Rectal smooth muscle tissue (tissue), 1 donor: ENCODE data around the gene EFCAB12.

ENCODE experiments used
- H3K27ac ChIP-seq: one replicate; pipeline ENCODE4 v1.7.0; 2013; ENCODE audit warnings: low read depth, low read length, inconsistent platforms
- H3K27me3 ChIP-seq: one replicate; pipeline ENCODE4 v1.7.0; 2013; ENCODE audit warnings: low read length; ENCODE audit not compliant: control insufficient read depth, insufficient read depth
- H3K36me3 ChIP-seq: one replicate; pipeline ENCODE4 v1.7.0; 2013; ENCODE audit warnings: low read length; ENCODE audit not compliant: control insufficient read depth, insufficient read depth
- H3K4me1 ChIP-seq: one replicate; pipeline ENCODE4 v1.7.0; 2013; ENCODE audit warnings: low read length; ENCODE audit not compliant: control insufficient read depth, insufficient read depth
- H3K4me3 ChIP-seq: one replicate; pipeline ENCODE4 v1.7.0; 2013; ENCODE audit warnings: low read length
- H3K9ac ChIP-seq: one replicate; pipeline ENCODE4 v1.7.0; 2013; ENCODE audit warnings: low read length

Gene EFCAB12

GRCh38 chr3:129441215-129441614, 12.8 kb upstream of the EFCAB12 start:
- no peaks in the 10 kb centered on the region for H3K36me3 ChIP-seq
- H3K27ac ChIP-seq = peak overlapping the region; percentile 89
- no peaks in the 10 kb centered on the region for H3K27me3 ChIP-seq
- H3K9ac ChIP-seq = peak overlapping the region; percentile 25
- peak overlapping the region; percentile 79 for H3K4me3 ChIP-seq
- H3K4me1 ChIP-seq = peaks cover 8% of the 10 kb centered on the region

GRCh38 chr3:129440618-129441190, 12.3 kb upstream of the EFCAB12 start:
- peak overlapping the region; percentile 60 for H3K9ac ChIP-seq
- H3K4me3 ChIP-seq = peak overlapping the region; percentile 79
- peaks cover 8% of the 10 kb centered on the region for H3K4me1 ChIP-seq
- no peaks in the 10 kb centered on the region for H3K27me3 ChIP-seq
- peaks cover 4% of the 10 kb centered on the region for H3K36me3 ChIP-seq
- peak overlapping the region; percentile 89 for H3K27ac ChIP-seq

GRCh38 chr3:129439817-129440617, 11.6 kb upstream of the EFCAB12 start, which contains the start of the genes IFT122 and MBD4:
IFT122 (plus strand) TSS chr3:129440224; CDS start chr3:129440331, 107 bp downstream.
MBD4 (minus strand) TSS chr3:129439948; CDS start chr3:129439833, 115 bp downstream.
- peak within 1 kb of the TSS; percentile 87 for H3K4me3 ChIP-seq
- H3K4me1 ChIP-seq = peaks cover 8% of the 10 kb centered on the region
- H3K27me3 ChIP-seq = no peaks in the 10 kb centered on the region

GRCh38 chr3:129439226-129439816, 10.9 kb upstream of the EFCAB12 start:
- Histone ChIP-seq H3K36me3 (peaks cover 4% of the 10 kb centered on the region), H3K9ac (peak overlapping the region; percentile 92), H3K4me1 (peaks cover 8% of the 10 kb centered on the region), H3K27ac (peak overlapping the region; percentile 77), H3K27me3 (no peaks in the 10 kb centered on the region), H3K4me3 (peak overlapping the region; percentile 87)

More at GRCh38 chr3:129439817-129440617, 11.6 kb upstream of the EFCAB12 start, which contains the start of the genes IFT122 and MBD4:
- Histone ChIP-seq H3K9ac (peak within 1 kb of the TSS; percentile 92), H3K36me3 (peaks cover 4% of the 10 kb centered on the region), H3K27ac (peak within 1 kb of the TSS; percentile 89)

GRCh38 chr3:129435367-129435766, 6.9 kb upstream of the EFCAB12 start:
- Histone ChIP-seq H3K9ac (peak overlapping the region; percentile 6), H3K27me3 (no peaks in the 10 kb centered on the region), H3K4me3 (no peak overlapping the region), H3K4me1 (no peaks in the 10 kb centered on the region), H3K36me3 (peaks cover 31% of the 10 kb centered on the region), H3K27ac (no peak overlapping the region)

- no peak overlapping the region for H3K9ac ChIP-seq
- H3K27me3 ChIP-seq = no peaks in the 10 kb centered on the region
- H3K4me1 ChIP-seq = peaks cover 1% of the 10 kb centered on the region
- H3K27ac ChIP-seq = no peak overlapping the region
- H3K4me3 ChIP-seq = no peak overlapping the region
- peaks cover 31% of the 10 kb centered on the region for H3K36me3 ChIP-seq
Observed at GRCh38 chr3:129434140-129434539, 5.7 kb upstream of the EFCAB12 start.

- H3K27me3 ChIP-seq = no peaks in the 10 kb centered on the region
- H3K27ac ChIP-seq = no peak overlapping the region
- H3K4me3 ChIP-seq = no peak overlapping the region
- peaks cover 31% of the 10 kb centered on the region for H3K36me3 ChIP-seq
- peaks cover 7% of the 10 kb centered on the region for H3K4me1 ChIP-seq
- H3K9ac ChIP-seq = no peak overlapping the region
Observed at GRCh38 chr3:129433565-129433964, 5.1 kb upstream of the EFCAB12 start.

- Histone ChIP-seq H3K4me1 (peaks cover 10% of the 10 kb centered on the region), H3K36me3 (peaks cover 31% of the 10 kb centered on the region)
Observed at GRCh38 chr3:129432671-129433070, 4.2 kb upstream of the EFCAB12 start.

GRCh38 chr3:129432036-129432435, 3.6 kb upstream of the EFCAB12 start:
- Histone ChIP-seq H3K27me3 (no peaks in the 10 kb centered on the region), H3K36me3 (peaks cover 31% of the 10 kb centered on the region), H3K4me1 (peaks cover 10% of the 10 kb centered on the region), H3K4me3 (no peak overlapping the region), H3K27ac (no peak overlapping the region), H3K9ac (no peak overlapping the region)

More at GRCh38 chr3:129432671-129433070, 4.2 kb upstream of the EFCAB12 start:
- H3K9ac ChIP-seq = no peak overlapping the region
- no peaks in the 10 kb centered on the region for H3K27me3 ChIP-seq
- no peak overlapping the region for H3K4me3 ChIP-seq
- H3K27ac ChIP-seq = no peak overlapping the region

GRCh38 chr3:129429602-129430001, 1.2 kb upstream of the EFCAB12 start:
- Histone ChIP-seq H3K4me3 (no peak overlapping the region), H3K27ac (no peak overlapping the region), H3K4me1 (peaks cover 10% of the 10 kb centered on the region), H3K27me3 (no peaks in the 10 kb centered on the region), H3K9ac (no peak overlapping the region), H3K36me3 (peaks cover 27% of the 10 kb centered on the region)

GRCh38 chr3:129429080-129429451, 630 bp upstream of the EFCAB12 start:
- peak overlapping the region; percentile 91 for H3K4me3 ChIP-seq
- no peaks in the 10 kb centered on the region for H3K27me3 ChIP-seq
- H3K27ac ChIP-seq = peak overlapping the region; percentile 50
- no peak overlapping the region for H3K9ac ChIP-seq
- H3K4me1 ChIP-seq = peaks cover 10% of the 10 kb centered on the region
- peaks cover 25% of the 10 kb centered on the region for H3K36me3 ChIP-seq

GRCh38 chr3:129428007-129428375, 445 bp downstream of the EFCAB12 start:
- no peak overlapping the region for H3K9ac ChIP-seq
- no peaks in the 10 kb centered on the region for H3K27me3 ChIP-seq
- H3K27ac ChIP-seq = no peak overlapping the region

More at GRCh38 chr3:129428007-129428375, 445 bp downstream of the EFCAB12 start:
- Histone ChIP-seq H3K4me3 (peak overlapping the region; percentile 91), H3K36me3 (peaks cover 17% of the 10 kb centered on the region), H3K4me1 (peaks cover 10% of the 10 kb centered on the region)
